GM23338 (cell line): ENCODE data around the gene NTMT1. TPM values are rescaled to one million over a fixed set of nuclear protein-coding genes. Genes with fewer than 3 reads are reported as not detected.

ENCODE experiments used
- ATAC-seq: fragments of 200-7000 bp; cut with Tn5 transposase; 3 replicates; pipeline ENCODE4 v1.9.1; 2020
- DNase-seq: peaks from one replicate; pipeline ENCODE4 v3.0.0-alpha.2; 2015; ENCODE audit warnings: low spot score
- H2AFZ ChIP-seq: fragments of 200-600 bp; sonication (generic); 2 replicates; pipeline ENCODE4 v1.8.0; 2016; ENCODE audit warnings: antibody characterized with exemption, mild to moderate bottlenecking, moderate library complexity
- H3F3A ChIP-seq: fragments of 200-600 bp; sonication (generic); replicated peaks from 2 replicates; pipeline ENCODE4 v1.8.0; 2017; ENCODE audit warnings: antibody characterized with exemption, mixed run types, low read depth
- H3K27ac ChIP-seq: fragments of 200-600 bp; sonication (generic); 2 replicates; pipeline ENCODE4 v1.6.1; 2016; ENCODE audit warnings: low read depth
- H3K27me3 ChIP-seq: fragments of 200-600 bp; sonication (generic); 2 replicates; pipeline ENCODE4 v1.8.0; 2016; ENCODE audit warnings: mild to moderate bottlenecking, mixed run types, moderate library complexity; ENCODE audit not compliant: insufficient read depth
- H3K36me3 ChIP-seq: fragments of 200-600 bp; sonication (generic); 2 replicates; pipeline ENCODE4 v1.8.0; 2016; ENCODE audit warnings: mild to moderate bottlenecking; ENCODE audit not compliant: insufficient read depth
- H3K4me1 ChIP-seq: fragments of 200-600 bp; sonication (generic); 2 replicates; pipeline ENCODE4 v1.8.0; 2016; ENCODE audit warnings: mild to moderate bottlenecking, moderate library complexity; ENCODE audit not compliant: insufficient read depth
- H3K4me2 ChIP-seq: fragments of 200-600 bp; sonication (generic); 2 replicates; pipeline ENCODE4 v1.7.1; 2017; ENCODE audit warnings: mixed run types
- H3K4me3 ChIP-seq: fragments of 200-600 bp; sonication (generic); 2 replicates; pipeline ENCODE4 v1.6.1; 2016; ENCODE audit warnings: mixed run types
- H3K79me2 ChIP-seq: fragments of 200-600 bp; sonication (generic); replicated peaks from 2 replicates; pipeline ENCODE4 v1.8.0; 2017; ENCODE audit warnings: mild to moderate bottlenecking; ENCODE audit not compliant: insufficient read depth
- H3K9me2 ChIP-seq: fragments of 200-600 bp; sonication (generic); 2 replicates; pipeline ENCODE4 v1.8.0; 2017; ENCODE audit not compliant: insufficient read depth
- H4K20me1 ChIP-seq: fragments of 200-600 bp; sonication (generic); replicated peaks from 2 replicates; pipeline ENCODE4 v1.8.0; 2017; ENCODE audit warnings: mild to moderate bottlenecking; ENCODE audit not compliant: insufficient read depth
- H3K27ac Mint-ChIP-seq: 2 replicates; pipeline ENCODE4 v1.8.0; 2020; ENCODE audit warnings: inconsistent platforms, mild to moderate bottlenecking, moderate library complexity, mixed read lengths
- H3K27me3 Mint-ChIP-seq: 3 replicates; pipeline ENCODE4 v1.8.0; 2022; ENCODE audit warnings: low read depth, mild to moderate bottlenecking, moderate library complexity, mixed read lengths, inconsistent platforms; ENCODE audit not compliant: insufficient read depth, poor library complexity
- H3K36me3 Mint-ChIP-seq: 3 replicates; pipeline ENCODE4 v1.8.0; 2021; ENCODE audit warnings: low read depth, mild to moderate bottlenecking, inconsistent platforms, moderate library complexity, mixed read lengths
- H3K4me1 Mint-ChIP-seq: 3 replicates; pipeline ENCODE4 v1.8.0; 2020; ENCODE audit warnings: mild to moderate bottlenecking, inconsistent platforms, mixed read lengths
- H3K4me3 Mint-ChIP-seq: 3 replicates; pipeline ENCODE4 v1.8.0; 2021; ENCODE audit warnings: moderate library complexity, mild to moderate bottlenecking, inconsistent platforms, mixed read lengths
- H3K9me3 Mint-ChIP-seq: 3 replicates; pipeline ENCODE4 v1.8.0; 2020; ENCODE audit warnings: moderate library complexity, mild to moderate bottlenecking, inconsistent platforms, mixed read lengths
- JUNB ChIP-seq: IDR thresholded peaks from one replicate; pipeline ENCODE4 v1.6.1; 2016; ENCODE audit warnings: antibody characterized with exemption; ENCODE audit not compliant: unreplicated experiment
- NANOG ChIP-seq: IDR thresholded peaks from 2 replicates; pipeline ENCODE4 v1.6.1; 2016; ENCODE audit warnings: antibody characterized with exemption, borderline replicate concordance
- ZNF114 ChIP-seq: fragments of 250-450 bp; sonication (Bioruptor Pico); IDR thresholded peaks from 2 replicates; pipeline ENCODE4 v1.5.0; 2020; ENCODE audit warnings: mild to moderate bottlenecking, moderate library complexity
- ZNF331 ChIP-seq: fragments of 250-450 bp; sonication (Bioruptor Pico); IDR thresholded peaks from 2 replicates; pipeline ENCODE4 v1.5.0; 2020; ENCODE audit warnings: low read depth, mild to moderate bottlenecking, moderate library complexity
- polyA plus RNA-seq: library from polyadenylated mRNA; unstranded; fragments of >200 nt; fragmentation: Nextera tagmentation; extraction: Ambion mirVana; gene quantifications from 2 replicates; pipeline ENCODE4 v1.2.1, GENCODE V29; 2016
- total RNA-seq: library from RNA; depleted of rRNA; stranded (reverse); fragments of >200 nt; shearing (Covaris generic); gene quantifications from 2 replicates; pipeline ENCODE4 v1.2.3, GENCODE V29; 2014
- TF ChIP-seq, protein P1 (sequence below): IDR thresholded peaks from 2 replicates; pipeline ENCODE4 v1.6.1; 2016; ENCODE audit warnings: antibody characterized with exemption
- TF ChIP-seq, protein P2 (sequence below), 2 experiments: fragments of 200-600 bp in 1 of 2; sonication (generic) in 1 of 2; conservative IDR thresholded peaks; 2 replicates each; pipeline versions ENCODE4 v1.5.1 to v1.6.1; 2016 to 2017; ENCODE audit warnings: antibody characterized with exemption in 2 of 2, low read depth in 2 of 2, mild to moderate bottlenecking in 2 of 2, moderate library complexity in 1 of 2

NTMT1 gene
- total and polyA plus RNA-seq, 2 experiments from 2014 or later = 59.4 to 108 TPM

DNA sequence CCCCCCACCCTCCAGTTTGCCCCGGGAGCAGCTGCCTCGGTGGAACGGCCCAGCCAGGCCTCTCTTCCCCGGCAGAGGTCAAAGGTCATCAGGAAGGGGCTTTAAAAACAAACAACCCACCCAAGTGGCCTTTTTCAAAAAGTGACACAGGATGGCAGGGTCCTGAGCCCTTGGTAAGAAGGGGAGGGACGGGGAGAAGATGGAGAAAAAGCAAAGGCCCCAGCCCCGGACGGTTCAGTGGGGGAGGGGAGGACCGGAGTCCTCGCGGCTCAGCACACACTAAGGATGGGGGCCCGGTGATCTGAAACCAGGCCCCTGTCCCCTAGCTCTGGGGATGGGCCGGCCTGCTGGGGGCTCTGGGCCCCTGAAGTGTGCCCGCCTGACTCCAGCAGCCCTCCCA, 40.6 kb downstream of the NTMT1 start (continued):
- TF ChIP-seq, protein P1, sequence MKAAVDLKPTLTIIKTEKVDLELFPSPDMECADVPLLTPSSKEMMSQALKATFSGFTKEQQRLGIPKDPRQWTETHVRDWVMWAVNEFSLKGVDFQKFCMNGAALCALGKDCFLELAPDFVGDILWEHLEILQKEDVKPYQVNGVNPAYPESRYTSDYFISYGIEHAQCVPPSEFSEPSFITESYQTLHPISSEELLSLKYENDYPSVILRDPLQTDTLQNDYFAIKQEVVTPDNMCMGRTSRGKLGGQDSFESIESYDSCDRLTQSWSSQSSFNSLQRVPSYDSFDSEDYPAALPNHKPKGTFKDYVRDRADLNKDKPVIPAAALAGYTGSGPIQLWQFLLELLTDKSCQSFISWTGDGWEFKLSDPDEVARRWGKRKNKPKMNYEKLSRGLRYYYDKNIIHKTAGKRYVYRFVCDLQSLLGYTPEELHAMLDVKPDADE = no peak
- TF ChIP-seq NANOG = no peak
- no peak for TF ChIP-seq ZNF114 (CRISPR knock-in tag)

DNA sequence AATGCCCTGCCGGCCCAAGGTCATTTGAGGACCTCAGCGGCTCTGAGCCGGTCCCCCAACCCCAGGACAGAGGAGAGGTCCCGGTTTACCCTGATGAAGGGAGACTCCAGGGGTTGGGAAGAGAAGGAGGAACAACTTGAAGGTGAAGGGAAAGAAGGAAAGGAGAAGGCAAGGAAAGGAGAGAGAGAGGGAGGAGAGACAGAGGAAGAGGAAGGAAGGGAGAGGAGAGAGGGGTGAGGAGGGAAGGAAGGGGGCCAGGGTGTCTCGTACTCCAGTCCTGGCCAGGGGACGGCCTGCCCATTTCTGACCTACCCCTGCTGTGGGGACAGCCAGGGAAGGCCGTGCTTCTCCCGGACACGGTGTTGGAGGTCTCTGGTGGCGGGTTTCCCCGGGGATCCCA, 41.4 kb downstream of the NTMT1 start:
- Mint-ChIP-seq H3K27ac (no peak overlapping the region), H3K36me3 (no peaks in the 10 kb centered on the region), H3K27me3 (peaks cover 38% of the 10 kb centered on the region), H3K9me3 (no peaks in the 10 kb centered on the region), H3K4me1 (peaks cover 19% of the 10 kb centered on the region), H3K4me3 (no peak overlapping the region)
- no peak overlapping the region for H3K27ac ChIP-seq
- no peaks in the 10 kb centered on the region for H4K20me1 ChIP-seq
- no peak for DNase-seq
- H3F3A ChIP-seq = no peaks in the 10 kb centered on the region
- TF ChIP-seq ZNF331 (CRISPR knock-in tag) (no peak), JUNB (no peak)
- no peaks in the 10 kb centered on the region for H3K79me2 ChIP-seq
- no peaks in the 10 kb centered on the region for H3K36me3 ChIP-seq
- no peaks in the 10 kb centered on the region for H3K9me2 ChIP-seq
- peaks cover 14% of the 10 kb centered on the region for H3K4me1 ChIP-seq
- no peak overlapping the region for H2AFZ ChIP-seq
- no peak for ATAC-seq
- H3K4me2 ChIP-seq = no peak overlapping the region
- peaks cover 24% of the 10 kb centered on the region for H3K27me3 ChIP-seq
- no peak overlapping the region for H3K4me3 ChIP-seq

DNA sequence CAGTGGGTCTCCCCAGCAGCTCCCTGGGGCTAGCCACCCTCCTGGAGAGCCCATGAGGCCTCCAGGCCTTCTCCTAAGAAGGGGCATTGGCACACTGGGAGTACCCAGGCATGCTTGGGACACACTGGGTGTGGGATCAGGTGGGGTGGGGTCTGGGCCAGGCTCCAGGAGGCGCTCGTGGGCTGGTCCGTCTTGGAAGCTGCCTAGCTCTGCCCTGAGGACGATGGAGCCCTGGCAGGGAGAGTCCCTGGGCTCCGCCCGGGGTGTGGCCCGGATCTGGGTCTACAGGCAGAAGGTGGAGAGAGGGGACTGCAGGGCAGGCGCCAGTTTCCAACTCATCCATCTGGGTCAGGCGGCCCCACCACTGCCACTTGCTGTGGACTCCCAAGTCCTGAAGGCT, 41.9 kb downstream of the NTMT1 start:
- H3K27ac ChIP-seq = no peak overlapping the region
- H3K27me3 ChIP-seq = peaks cover 24% of the 10 kb centered on the region
- TF ChIP-seq JUNB = no peak
- TF ChIP-seq, protein P2, sequence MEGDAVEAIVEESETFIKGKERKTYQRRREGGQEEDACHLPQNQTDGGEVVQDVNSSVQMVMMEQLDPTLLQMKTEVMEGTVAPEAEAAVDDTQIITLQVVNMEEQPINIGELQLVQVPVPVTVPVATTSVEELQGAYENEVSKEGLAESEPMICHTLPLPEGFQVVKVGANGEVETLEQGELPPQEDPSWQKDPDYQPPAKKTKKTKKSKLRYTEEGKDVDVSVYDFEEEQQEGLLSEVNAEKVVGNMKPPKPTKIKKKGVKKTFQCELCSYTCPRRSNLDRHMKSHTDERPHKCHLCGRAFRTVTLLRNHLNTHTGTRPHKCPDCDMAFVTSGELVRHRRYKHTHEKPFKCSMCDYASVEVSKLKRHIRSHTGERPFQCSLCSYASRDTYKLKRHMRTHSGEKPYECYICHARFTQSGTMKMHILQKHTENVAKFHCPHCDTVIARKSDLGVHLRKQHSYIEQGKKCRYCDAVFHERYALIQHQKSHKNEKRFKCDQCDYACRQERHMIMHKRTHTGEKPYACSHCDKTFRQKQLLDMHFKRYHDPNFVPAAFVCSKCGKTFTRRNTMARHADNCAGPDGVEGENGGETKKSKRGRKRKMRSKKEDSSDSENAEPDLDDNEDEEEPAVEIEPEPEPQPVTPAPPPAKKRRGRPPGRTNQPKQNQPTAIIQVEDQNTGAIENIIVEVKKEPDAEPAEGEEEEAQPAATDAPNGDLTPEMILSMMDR (conservative IDR thresholded peaks at IDR 0.05; ENCODE audit: low read depth in 2 of 2) = peak; percentile 13 to 35; a peak in 1 of 4 replicates
- ATAC-seq = no peak; the same call in 2 of the 3 replicates
- H3K4me3 ChIP-seq = no peak overlapping the region
- H4K20me1 ChIP-seq = no peaks in the 10 kb centered on the region
- no peaks in the 10 kb centered on the region for H3F3A ChIP-seq
- Mint-ChIP-seq H3K9me3 (no peaks in the 10 kb centered on the region), H3K36me3 (no peaks in the 10 kb centered on the region), H3K27me3 (peaks cover 33% of the 10 kb centered on the region), H3K4me1 (peaks cover 17% of the 10 kb centered on the region), H3K27ac (no peak overlapping the region), H3K4me3 (no peak overlapping the region)
- no peaks in the 10 kb centered on the region for H3K36me3 ChIP-seq
- H3K79me2 ChIP-seq = no peaks in the 10 kb centered on the region
- no peaks in the 10 kb centered on the region for H3K9me2 ChIP-seq
- H3K4me1 ChIP-seq = peaks cover 14% of the 10 kb centered on the region
- no peak for DNase-seq
- H3K4me2 ChIP-seq = no peak overlapping the region
- no peak overlapping the region for H2AFZ ChIP-seq
